ENCODE results near the gene SPPL3. TPM values are rescaled to one million over a fixed set of nuclear protein-coding genes. Genes with fewer than 3 reads are reported as not detected.

SPPL3 gene
- total RNA-seq, 1 donor from 2014 or later = 25.8 TPM

DNA sequence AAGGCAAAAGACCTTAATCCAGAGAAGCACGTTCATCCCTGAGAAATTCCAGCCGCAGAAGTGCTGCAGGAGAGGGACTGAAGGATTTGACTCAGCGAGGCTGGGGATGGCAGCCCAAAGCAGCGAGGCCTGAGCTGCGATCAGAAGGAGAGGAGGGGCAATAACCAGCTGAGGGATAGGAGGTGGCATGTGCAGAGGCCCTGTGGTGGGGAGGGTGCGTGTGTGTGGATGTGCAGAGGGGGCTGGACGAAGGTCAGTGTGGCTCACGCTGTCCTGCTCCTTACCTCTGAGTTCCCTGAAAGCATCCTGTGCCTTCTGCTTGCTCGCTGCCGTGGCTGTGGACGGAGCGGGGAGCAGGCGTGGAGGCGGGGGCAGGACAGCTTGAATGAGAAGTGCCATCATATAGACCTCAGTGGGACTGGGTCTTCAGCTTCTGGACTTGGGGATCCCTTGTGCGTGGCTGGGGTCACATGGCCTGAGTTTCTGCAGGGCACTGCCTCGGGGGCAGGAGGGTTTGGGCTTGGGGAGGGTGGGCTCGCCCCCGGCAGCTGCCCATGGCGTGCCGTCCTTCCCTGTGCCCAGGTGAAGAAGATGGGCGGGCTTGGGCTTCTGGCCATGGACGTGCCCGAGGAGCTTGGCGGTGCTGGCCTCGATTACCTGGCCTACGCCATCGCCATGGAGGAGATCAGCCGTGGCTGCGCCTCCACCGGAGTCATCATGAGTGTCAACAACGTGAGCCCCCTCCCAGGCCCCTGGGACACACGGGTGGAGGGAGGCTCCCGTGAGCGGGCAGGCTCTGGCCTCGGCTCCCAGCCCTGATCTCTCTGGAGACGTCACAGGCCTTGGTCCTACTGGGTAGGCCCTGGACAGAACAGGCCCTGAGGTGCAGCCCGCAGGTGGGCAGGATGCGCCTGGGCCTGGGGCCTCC lies 167.5 kb downstream of the SPPL3 start:
- no peaks in the 10 kb centered on the region for H3F3A ChIP-seq (ENCODE audit: low read depth)
- Mint-ChIP-seq H3K27ac (peak overlapping the region; percentile 54), H3K27me3 (ENCODE audit: insufficient read depth, low read depth) (peaks cover 8% of the 10 kb centered on the region), H3K36me3 (peaks cover 5% of the 10 kb centered on the region), H3K9me3 (peaks cover 2% of the 10 kb centered on the region), H3K4me1 (no peaks in the 10 kb centered on the region), H3K4me3 (no peak overlapping the region)
- no peak overlapping the region for H3K4me2 ChIP-seq
- no peaks in the 10 kb centered on the region for H3K4me1 ChIP-seq
- no peak overlapping the region for H2AFZ ChIP-seq (replicated peaks)
- H3K27ac ChIP-seq = no peak overlapping the region
- TF ChIP-seq EZH2 (IDR thresholded peaks at IDR 0.05) (no peak), EZH2phosphoT487 (IDR thresholded peaks at IDR 0.05) (no peak)
- TF ChIP-seq, protein P1, sequence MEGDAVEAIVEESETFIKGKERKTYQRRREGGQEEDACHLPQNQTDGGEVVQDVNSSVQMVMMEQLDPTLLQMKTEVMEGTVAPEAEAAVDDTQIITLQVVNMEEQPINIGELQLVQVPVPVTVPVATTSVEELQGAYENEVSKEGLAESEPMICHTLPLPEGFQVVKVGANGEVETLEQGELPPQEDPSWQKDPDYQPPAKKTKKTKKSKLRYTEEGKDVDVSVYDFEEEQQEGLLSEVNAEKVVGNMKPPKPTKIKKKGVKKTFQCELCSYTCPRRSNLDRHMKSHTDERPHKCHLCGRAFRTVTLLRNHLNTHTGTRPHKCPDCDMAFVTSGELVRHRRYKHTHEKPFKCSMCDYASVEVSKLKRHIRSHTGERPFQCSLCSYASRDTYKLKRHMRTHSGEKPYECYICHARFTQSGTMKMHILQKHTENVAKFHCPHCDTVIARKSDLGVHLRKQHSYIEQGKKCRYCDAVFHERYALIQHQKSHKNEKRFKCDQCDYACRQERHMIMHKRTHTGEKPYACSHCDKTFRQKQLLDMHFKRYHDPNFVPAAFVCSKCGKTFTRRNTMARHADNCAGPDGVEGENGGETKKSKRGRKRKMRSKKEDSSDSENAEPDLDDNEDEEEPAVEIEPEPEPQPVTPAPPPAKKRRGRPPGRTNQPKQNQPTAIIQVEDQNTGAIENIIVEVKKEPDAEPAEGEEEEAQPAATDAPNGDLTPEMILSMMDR (IDR thresholded peaks at IDR 0.05) = no peak
- H3K9me3 ChIP-seq (ENCODE audit: low read depth) = no peaks in the 10 kb centered on the region
- H3K4me3 ChIP-seq = no peak overlapping the region
- no peaks in the 10 kb centered on the region for H4K20me1 ChIP-seq (ENCODE audit: low read depth)
- no peak overlapping the region for H3K9ac ChIP-seq
- no peaks in the 10 kb centered on the region for H3K79me2 ChIP-seq (ENCODE audit: low read depth)
- no peak for DNase-seq (ENCODE audit: low spot score)
- no peaks in the 10 kb centered on the region for H3K27me3 ChIP-seq
- no peaks in the 10 kb centered on the region for H3K36me3 ChIP-seq

DNA sequence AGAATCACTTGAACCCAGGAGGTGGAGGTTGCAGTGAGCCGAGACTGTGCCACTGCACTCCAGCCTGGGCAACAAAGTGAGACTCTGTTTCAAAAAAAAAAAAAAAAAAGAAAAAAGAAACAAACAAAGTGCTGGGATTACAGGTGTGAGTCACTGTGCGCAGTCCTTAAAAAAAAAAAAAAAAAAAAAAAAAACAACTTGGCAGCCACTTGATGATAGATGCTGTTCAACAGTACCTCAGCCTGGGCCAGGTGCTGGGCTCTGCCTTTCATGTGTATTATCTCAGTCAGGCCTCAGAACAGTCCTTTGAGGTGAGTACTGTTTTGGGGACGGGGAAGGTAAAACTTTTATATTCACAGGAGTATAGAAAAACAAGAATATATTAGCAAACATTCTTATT lies 169.0 kb downstream of the SPPL3 start:
- no peak overlapping the region for H3K9ac ChIP-seq
- no peaks in the 10 kb centered on the region for H3K27me3 ChIP-seq
- Mint-ChIP-seq H3K4me3 (no peak overlapping the region), H3K4me1 (no peaks in the 10 kb centered on the region), H3K27me3 (ENCODE audit: insufficient read depth, low read depth) (peaks cover 8% of the 10 kb centered on the region), H3K36me3 (peaks cover 9% of the 10 kb centered on the region), H3K27ac (no peak overlapping the region), H3K9me3 (peaks cover 2% of the 10 kb centered on the region)
- TF ChIP-seq EZH2 (IDR thresholded peaks at IDR 0.05) (no peak), EZH2phosphoT487 (IDR thresholded peaks at IDR 0.05) (no peak)
- TF ChIP-seq, protein P1 (IDR thresholded peaks at IDR 0.05) = no peak
- no peaks in the 10 kb centered on the region for H4K20me1 ChIP-seq (ENCODE audit: low read depth)
- no peaks in the 10 kb centered on the region for H3K4me1 ChIP-seq
- no peak for DNase-seq (ENCODE audit: low spot score)
- no peaks in the 10 kb centered on the region for H3K36me3 ChIP-seq
- no peak overlapping the region for H3K27ac ChIP-seq
- H3K9me3 ChIP-seq (ENCODE audit: low read depth) = no peaks in the 10 kb centered on the region
- no peaks in the 10 kb centered on the region for H3K79me2 ChIP-seq (ENCODE audit: low read depth)
- no peak overlapping the region for H3K4me2 ChIP-seq
- no peak overlapping the region for H3K4me3 ChIP-seq
- no peaks in the 10 kb centered on the region for H3F3A ChIP-seq (ENCODE audit: low read depth)
- no peak overlapping the region for H2AFZ ChIP-seq (replicated peaks)

DNA sequence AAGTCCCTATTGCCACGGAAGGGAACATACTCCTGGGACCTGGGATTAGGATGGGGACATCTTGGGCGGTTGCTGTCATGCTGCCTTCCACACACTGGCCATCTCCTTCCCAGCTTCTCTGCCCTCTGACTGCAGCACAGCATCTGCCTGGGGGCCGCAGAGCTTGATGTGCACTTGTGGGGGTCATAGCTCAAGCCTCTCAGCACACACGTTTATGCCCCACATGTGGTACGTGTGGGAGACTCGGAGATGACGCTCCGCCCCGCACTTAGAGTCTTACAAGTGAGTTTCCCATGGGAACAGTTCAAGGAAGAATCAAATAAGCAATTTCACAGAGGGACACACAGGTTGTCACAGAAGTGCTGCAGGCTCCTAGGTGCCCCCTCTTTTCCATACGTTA lies 169.9 kb downstream of the SPPL3 start:
- H3K4me3 ChIP-seq = no peak overlapping the region
- H3K79me2 ChIP-seq (ENCODE audit: low read depth) = no peaks in the 10 kb centered on the region
- peaks cover 2% of the 10 kb centered on the region for H3K9me3 Mint-ChIP-seq
- no peak overlapping the region for H3K9ac ChIP-seq
- no peaks in the 10 kb centered on the region for H3K36me3 ChIP-seq
- no peak overlapping the region for H2AFZ ChIP-seq (replicated peaks)
- no peaks in the 10 kb centered on the region for H3K27me3 ChIP-seq
- H3K4me1 Mint-ChIP-seq = no peaks in the 10 kb centered on the region
- no peak overlapping the region for H3K27ac ChIP-seq
- no peaks in the 10 kb centered on the region for H3F3A ChIP-seq (ENCODE audit: low read depth)
- H3K4me1 ChIP-seq = no peaks in the 10 kb centered on the region
- H3K27me3 Mint-ChIP-seq (ENCODE audit: insufficient read depth, low read depth) = peaks cover 8% of the 10 kb centered on the region
- H3K36me3 Mint-ChIP-seq = peaks cover 12% of the 10 kb centered on the region
- H3K9me3 ChIP-seq (ENCODE audit: low read depth) = no peaks in the 10 kb centered on the region
- H4K20me1 ChIP-seq (ENCODE audit: low read depth) = no peaks in the 10 kb centered on the region
- peak overlapping the region; percentile 53 for H3K27ac Mint-ChIP-seq
- H3K4me3 Mint-ChIP-seq = no peak overlapping the region
- no peak for TF ChIP-seq EZH2phosphoT487 (IDR thresholded peaks at IDR 0.05)
- TF ChIP-seq, protein P1 (IDR thresholded peaks at IDR 0.05) = no peak
- no peak for TF ChIP-seq EZH2 (IDR thresholded peaks at IDR 0.05)
- no peak overlapping the region for H3K4me2 ChIP-seq
- DNase-seq (ENCODE audit: low spot score) = no peak
